PFSK-1 (cell line): ENCODE data around the gene TIMMDC1.

Experiments
- FOXP2 ChIP-seq: optimal IDR thresholded peaks from 2 replicates; pipeline ENCODE3; 2011; ENCODE audit warnings: borderline replicate concordance, control low read depth, inconsistent platforms; ENCODE audit not compliant: insufficient read depth; ENCODE audit errors: extremely low read length, extremely low read depth
- POLR2AphosphoS5 ChIP-seq: IDR thresholded peaks from 2 replicates; pipeline ENCODE4 v1.6.1; 2012; ENCODE audit warnings: low read depth, mild to moderate bottlenecking, control low read depth, low read length, moderate library complexity
- TAF1 ChIP-seq: IDR thresholded peaks from 2 replicates; pipeline ENCODE4 v1.6.1; 2012; ENCODE audit warnings: low read length, control low read depth, borderline replicate concordance; ENCODE audit not compliant: insufficient read depth
- TF ChIP-seq, protein P1 (sequence below), 2 experiments: IDR thresholded peaks; 2 replicates each; pipeline versions ENCODE4 v1.6.1 to v1.8.0; 2011 to 2012; ENCODE audit warnings: low read depth in 2 of 2, low read length in 2 of 2, control low read depth in 1 of 2, inconsistent platforms in 1 of 2, mild to moderate bottlenecking in 1 of 2, moderate library complexity in 1 of 2; ENCODE audit not compliant: insufficient read depth in 1 of 2

DNA sequence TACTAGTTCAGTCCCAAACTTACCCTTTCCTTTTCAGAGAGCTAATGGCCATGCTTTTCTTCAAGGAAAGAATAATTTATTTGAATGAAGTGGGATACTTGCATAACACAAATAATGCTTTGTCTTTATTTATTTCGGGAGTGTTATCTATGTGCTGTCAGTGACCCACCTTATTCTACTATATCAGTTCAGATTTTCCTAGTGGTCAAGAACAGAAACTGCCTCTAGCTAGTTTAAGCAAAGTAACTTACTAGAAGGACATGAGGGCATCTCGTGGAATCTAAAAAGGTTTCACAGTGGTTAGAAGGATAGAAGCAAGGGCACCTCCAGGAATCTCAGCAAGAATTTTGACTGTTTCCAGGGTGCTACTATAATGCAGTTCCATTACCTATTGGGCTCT lies 3.8 kb upstream of the TIMMDC1 start:
- no peak for TF ChIP-seq FOXP2
- TF ChIP-seq POLR2AphosphoS5: no peak
- TF ChIP-seq TAF1: no peak
- TF ChIP-seq, protein P1, sequence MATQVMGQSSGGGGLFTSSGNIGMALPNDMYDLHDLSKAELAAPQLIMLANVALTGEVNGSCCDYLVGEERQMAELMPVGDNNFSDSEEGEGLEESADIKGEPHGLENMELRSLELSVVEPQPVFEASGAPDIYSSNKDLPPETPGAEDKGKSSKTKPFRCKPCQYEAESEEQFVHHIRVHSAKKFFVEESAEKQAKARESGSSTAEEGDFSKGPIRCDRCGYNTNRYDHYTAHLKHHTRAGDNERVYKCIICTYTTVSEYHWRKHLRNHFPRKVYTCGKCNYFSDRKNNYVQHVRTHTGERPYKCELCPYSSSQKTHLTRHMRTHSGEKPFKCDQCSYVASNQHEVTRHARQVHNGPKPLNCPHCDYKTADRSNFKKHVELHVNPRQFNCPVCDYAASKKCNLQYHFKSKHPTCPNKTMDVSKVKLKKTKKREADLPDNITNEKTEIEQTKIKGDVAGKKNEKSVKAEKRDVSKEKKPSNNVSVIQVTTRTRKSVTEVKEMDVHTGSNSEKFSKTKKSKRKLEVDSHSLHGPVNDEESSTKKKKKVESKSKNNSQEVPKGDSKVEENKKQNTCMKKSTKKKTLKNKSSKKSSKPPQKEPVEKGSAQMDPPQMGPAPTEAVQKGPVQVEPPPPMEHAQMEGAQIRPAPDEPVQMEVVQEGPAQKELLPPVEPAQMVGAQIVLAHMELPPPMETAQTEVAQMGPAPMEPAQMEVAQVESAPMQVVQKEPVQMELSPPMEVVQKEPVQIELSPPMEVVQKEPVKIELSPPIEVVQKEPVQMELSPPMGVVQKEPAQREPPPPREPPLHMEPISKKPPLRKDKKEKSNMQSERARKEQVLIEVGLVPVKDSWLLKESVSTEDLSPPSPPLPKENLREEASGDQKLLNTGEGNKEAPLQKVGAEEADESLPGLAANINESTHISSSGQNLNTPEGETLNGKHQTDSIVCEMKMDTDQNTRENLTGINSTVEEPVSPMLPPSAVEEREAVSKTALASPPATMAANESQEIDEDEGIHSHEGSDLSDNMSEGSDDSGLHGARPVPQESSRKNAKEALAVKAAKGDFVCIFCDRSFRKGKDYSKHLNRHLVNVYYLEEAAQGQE (IDR thresholded peaks at IDR 0.05; ENCODE audit: insufficient read depth in 1 of 2, low read depth in 2 of 2, low read length in 2 of 2): no peak
